SK-MEL-5 (cell line): Measurements from ENCODE around the gene NBEA. TPM values are rescaled to one million over a fixed set of nuclear protein-coding genes. Genes with fewer than 3 reads are reported as not detected.
A peak's percentile ranks its signal among the peaks of the same experiment; 100 is the strongest.

ENCODE experiments used
- DNase-seq: peaks from one replicate; pipeline ENCODE4 v3.0.0-alpha.2; 2016; ENCODE audit warnings: low read depth, low spot score
- in situ Hi-C: cut with HindIII; loops from 2 replicates; pipeline ENCODE4 v1.10.0; 2016; ENCODE audit warnings: low sequenced_read_pairs, high pct_unique_total_duplicates, low pct_unique_long_range_greater_than_20kb
- total RNA-seq: library from RNA; depleted of rRNA; stranded (reverse); fragments of >200 nt; shearing (Covaris generic); gene quantifications from 2 replicates; pipeline ENCODE4 v1.2.3, GENCODE V29; 2014

NBEA gene
- total RNA-seq, 1 experiment from 2014 or later: 7.8 TPM

GRCh38 chr13:35140321-35140720 lies 198.3 kb downstream of the NBEA start:
- DNase-seq: no peak

GRCh38 chr13:35140831-35141230 lies 198.8 kb downstream of the NBEA start:
- in situ Hi-C loops: no loop called here
- no peak for DNase-seq

More at GRCh38 chr13:35140321-35140720, 198.3 kb downstream of the NBEA start:
- in situ Hi-C loops: no loop called here

- in situ Hi-C loops: no loop called here
- no peak for DNase-seq
Observed at GRCh38 chr13:35143123-35143522, 201.1 kb downstream of the NBEA start.

- DNase-seq: no peak
- in situ Hi-C loops: no loop called here
Observed at GRCh38 chr13:35144166-35144890, 202.3 kb downstream of the NBEA start.

DNA sequence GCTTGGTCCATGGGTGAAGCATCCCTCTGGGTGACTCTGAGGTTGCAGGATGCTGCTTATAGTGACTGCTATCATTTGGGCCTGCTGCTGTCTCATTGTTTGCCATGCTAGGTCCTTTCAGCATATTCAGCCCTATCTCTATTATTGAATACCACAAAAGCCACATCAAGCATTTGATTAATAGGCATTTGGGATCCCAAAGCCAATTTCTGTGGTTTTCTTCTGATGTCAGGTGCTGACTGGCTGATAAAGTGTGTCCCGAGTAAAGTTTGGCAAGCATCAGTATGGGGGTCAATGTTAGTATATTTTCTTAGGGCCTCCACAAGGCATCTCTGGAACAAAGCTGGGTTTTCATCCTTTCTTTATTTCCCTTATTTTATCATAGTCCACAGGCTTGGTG lies 204.6 kb downstream of the NBEA start:
- in situ Hi-C loops: no loop called here
- no peak for DNase-seq

- in situ Hi-C loops: no loop called here
- DNase-seq: peak; percentile 80
Observed at GRCh38 chr13:35157143-35157755, 215.2 kb downstream of the NBEA start.

DNA sequence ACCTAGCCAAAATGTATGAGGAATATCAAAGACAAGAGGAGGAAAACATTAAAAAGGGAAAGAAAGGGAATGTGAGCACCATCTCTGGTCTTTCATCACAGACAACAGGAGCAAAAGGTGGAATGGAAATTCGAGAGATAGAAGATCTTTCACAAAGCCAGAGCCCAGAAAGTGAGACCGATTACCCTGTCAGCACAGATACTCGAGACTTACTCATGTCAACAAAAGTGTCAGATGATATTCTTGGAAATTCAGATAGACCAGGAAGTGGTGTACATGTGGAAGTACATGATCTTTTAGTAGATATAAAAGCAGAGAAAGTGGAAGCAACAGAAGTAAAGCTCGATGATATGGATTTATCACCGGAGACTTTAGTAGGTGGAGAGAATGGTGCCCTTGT lies 217.0 kb downstream of the NBEA start:
- in situ Hi-C loops: no loop called here
- DNase-seq: peak; percentile 51

DNA sequence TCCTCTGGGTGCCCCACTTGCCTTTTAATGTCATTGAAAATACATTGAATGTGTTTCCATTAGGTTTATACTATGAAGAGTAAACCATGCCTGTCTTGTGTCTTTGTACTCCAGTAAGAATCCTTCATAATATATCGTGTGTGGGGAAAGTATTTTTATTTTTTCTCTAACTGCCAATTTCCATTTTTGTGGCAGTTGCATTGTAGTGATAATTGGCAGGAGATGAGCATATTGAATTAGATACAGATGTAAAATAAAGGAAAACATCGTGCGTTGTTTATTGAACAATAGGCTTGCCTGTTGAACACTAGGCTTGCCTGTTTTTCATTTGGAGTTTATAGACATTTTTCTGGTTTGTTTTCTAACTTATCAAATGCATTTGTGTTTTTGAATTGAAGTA lies 218.8 kb downstream of the NBEA start:
- DNase-seq: no peak

DNA sequence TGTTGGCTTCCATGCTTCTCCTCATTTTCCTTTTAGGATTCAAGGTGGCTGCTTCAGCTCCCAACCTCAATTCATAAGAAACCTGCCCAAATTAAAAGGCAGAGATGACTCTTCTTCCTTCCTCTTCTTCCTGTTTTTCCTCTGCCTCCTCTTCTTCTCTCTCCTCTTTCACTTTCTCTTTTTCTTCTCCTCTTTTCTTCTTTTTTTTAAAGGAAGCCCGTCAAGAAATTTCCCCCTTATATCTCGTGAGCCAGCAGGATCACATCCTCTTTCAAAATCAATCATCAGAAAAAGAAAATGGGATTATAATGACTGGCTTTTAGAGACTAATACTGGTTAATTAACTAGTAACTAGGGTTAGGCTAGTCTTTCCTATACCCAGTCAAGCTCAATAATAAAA lies 220.3 kb downstream of the NBEA start:
- in situ Hi-C loops: no loop called here
- DNase-seq: no peak

More for the DNA sequence above, 218.8 kb downstream of the NBEA start:
- in situ Hi-C loops: no loop called here

GRCh38 chr13:35163674-35164073 lies 221.6 kb downstream of the NBEA start:
- in situ Hi-C loops: no loop called here
- DNase-seq: no peak

GRCh38 chr13:35164324-35164932 lies 222.4 kb downstream of the NBEA start:
- in situ Hi-C loops: no loop called here
- DNase-seq: peak; percentile 64

- no peak for DNase-seq
- in situ Hi-C loops: no loop called here
Observed at GRCh38 chr13:35165205-35165604, 223.1 kb downstream of the NBEA start.

DNA sequence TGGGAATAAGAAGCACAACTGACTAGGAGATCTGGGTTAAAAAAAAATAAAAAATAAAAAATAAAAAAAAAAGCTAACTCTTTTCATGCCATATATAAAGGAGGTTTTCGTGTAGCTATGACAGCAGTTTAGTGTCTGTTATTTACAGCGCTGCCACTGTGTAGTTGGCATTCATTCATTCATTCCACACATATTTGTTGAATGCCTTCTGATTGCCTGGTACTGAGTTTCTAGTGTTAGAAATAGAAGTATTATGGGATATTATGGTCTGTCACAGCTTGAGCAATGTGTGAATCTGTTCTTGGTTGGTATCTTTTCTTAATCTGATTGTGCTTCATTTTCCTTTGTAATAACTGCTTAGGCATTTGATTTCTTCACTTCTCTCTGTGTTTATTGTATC lies 237.4 kb downstream of the NBEA start:
- DNase-seq: peak; percentile 19
- in situ Hi-C loops: no loop called here

GRCh38 chr13:35179920-35180663 lies 238.0 kb downstream of the NBEA start:
- in situ Hi-C loops: no loop called here
- DNase-seq: no peak

- in situ Hi-C loops: no loop called here
Observed at GRCh38 chr13:35190241-35190640, 248.2 kb downstream of the NBEA start.

DNA sequence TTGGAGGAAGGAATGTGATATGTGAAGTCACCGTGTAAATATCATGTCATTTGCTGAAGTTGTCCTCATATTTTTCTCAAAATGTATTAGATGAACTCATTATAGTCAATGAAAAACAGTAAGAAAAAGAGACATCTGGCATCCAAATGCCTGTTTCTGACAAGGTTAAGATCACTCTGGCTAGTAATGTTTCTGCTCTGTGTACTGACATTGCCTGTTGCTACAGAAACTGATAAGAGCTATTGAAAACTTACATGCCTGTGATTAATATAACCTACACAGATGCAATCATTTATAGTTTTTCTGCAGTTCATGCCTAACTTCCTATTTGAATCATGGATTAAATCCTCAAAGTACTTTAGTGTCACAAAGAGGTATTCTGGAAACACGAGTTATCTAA lies 249.8 kb downstream of the NBEA start:
- no peak for DNase-seq
- in situ Hi-C loops: no loop called here

More at GRCh38 chr13:35190241-35190640, 248.2 kb downstream of the NBEA start:
- no peak for DNase-seq

GRCh38 chr13:35198613-35199200 lies 256.6 kb downstream of the NBEA start:
- DNase-seq: no peak
- in situ Hi-C loops: no loop called here

DNA sequence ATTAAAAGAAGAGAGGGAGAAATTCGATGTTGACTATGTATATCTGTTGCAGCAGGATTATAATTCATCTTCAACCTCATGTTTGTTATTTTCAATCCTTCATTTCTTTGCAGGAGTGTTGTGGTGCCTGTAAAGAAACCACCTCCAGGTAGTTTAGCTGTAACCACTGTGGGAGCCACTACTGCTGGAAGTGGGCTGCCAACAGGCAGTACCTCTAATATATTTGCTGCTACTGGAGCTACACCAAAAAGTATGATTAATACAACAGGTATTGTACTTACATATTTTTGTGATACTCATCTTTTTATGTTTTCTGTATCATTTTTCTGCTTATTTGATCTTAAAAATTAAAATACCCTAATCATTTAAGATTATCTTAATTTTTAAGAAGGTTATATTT lies 266.5 kb downstream of the NBEA start:
- in situ Hi-C loops: no loop called here
- no peak for DNase-seq
